Cerebellar nuclear complex (tissue), 1 donor: ENCODE data around the gene FAM217B.

Experiments used
- DNase-seq, 2 experiments: peaks; one replicate each; lab custom pipeline; 2025; lab: John Stamatoyannopoulos, UW

FAM217B gene

GRCh38 chr20:59977086-59977485 is 36.9 kb downstream of the FAM217B start:
- no peak for DNase-seq

GRCh38 chr20:59983076-59983475 is 42.9 kb downstream of the FAM217B start:
- no peak for DNase-seq

DNA sequence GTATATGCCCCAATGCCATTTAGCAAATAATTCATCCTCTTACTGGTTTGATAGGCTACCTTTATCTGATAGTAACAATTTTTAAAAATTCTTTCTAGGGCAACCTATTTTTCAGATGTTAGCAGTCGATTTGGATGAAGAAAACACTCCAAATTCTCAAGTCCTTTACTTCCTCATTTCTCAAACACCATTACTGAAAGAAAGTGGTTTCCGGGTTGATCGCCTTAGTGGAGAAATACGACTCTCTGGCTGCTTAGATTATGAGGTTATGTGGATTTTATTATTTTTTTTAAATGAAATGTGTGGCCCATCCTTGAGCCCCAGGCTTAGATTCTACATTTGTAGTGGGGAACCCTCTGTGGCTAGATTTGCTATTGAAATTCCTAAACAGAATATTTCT is 44.4 kb downstream of the FAM217B start:
- no peak for DNase-seq

GRCh38 chr20:59985164-59985563 is 45.0 kb downstream of the FAM217B start:
- no peak for DNase-seq

GRCh38 chr20:59985864-59986263 is 45.7 kb downstream of the FAM217B start:
- DNase-seq, result no peak

DNA sequence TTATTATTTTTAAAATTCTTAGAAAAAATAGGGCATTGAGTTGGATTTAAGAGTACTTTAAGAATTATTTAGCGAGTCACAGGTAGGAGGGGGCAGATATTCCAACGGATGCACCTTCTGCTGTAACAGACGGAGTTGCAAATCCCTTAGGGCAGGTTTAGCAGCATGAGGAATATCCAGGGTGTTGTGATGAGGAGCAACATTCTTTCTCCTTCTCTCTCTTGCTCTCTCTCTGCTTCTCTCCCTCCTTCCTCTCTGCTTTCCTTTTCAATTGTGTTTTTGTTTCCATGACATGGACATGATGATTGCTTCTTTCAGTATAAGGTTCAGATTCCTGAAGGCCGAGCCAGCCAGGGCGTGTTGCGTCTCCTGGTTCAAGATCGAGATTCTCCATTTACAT is 46.9 kb downstream of the FAM217B start:
- DNase-seq, result no peak

DNA sequence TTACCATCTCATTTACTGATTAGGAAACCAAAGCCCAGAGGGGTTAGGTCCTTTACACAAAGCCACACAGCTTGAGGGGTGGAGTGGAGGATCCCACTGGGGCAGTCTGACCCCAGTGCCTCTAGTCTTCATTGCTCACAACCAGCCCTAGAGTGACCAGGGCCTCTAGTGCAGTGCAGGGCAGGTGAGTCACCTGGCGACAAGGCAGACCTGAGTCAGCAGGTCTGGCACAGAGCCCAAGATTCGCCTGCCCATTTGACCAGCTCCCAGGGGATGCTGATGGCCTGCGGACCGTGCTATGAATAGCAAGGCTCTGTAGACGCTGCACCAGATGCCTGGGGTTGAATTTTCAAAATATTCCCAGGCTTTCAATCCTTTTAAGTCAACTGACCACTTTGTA is 48.0 kb downstream of the FAM217B start:
- DNase-seq, result no peak

DNA sequence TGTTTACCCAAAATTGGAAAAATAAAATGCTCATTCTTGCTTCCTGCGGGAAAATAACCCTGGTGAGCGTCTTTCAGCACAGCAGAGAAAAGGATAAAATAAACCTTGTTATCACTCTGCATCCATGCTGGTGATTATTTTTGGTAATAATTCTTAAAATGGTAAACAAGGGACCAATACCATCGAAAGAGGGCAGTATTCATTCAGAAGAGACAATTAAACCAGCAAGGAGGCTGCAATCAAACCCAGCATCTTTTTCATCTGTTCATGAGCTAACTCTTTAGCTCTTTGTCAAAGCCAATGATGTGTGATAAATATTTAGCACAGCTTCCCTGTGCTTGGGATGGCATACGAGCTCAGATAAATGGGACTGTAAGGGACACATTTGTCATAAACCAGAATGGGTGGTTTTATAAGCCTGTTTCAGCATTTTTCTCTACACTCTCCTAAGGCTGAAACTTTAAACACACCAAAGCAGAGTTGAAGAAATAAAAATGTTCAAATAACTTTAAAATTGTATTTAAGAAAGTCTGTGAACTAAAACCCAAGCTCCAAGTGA is 52.4 kb downstream of the FAM217B start:
- DNase-seq, result no peak

DNA sequence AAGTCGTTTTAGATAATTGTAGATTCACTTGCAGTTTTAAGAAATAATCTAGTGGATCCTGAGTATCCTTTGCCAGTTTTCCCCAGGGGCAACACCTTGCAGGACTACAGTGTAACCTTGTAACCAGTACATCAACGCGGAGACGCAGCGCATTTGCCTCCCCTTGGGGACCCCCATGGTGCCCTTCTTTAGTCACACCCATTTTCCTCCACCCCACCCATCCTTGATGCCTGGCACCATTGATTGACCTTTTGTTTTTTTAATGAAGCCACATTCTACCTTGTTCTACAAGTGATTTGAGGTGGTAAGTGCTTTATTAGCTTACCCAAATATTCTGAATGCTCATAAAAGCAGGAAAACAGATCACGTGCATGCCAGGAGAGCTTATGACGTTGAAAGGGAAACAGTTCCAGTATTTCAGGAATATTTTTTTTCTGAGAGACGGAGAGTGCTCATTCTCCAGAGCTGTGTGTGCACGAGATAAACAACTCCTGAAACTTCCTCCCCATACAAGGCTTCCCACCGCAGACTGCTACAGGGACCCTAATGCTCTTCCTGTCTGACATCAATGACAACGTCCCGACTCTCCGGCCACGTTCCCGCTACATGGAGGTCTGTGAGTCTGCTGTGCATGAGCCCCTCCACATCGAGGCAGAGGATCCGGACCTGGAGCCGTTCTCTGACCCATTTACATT is 53.7 kb downstream of the FAM217B start:
- no peak for DNase-seq

GRCh38 chr20:59994697-59995122 is 54.5 kb downstream of the FAM217B start:
- DNase-seq, result no peak

- no peak for DNase-seq
These were observed 55.9 kb downstream of the FAM217B start for GRCh38 chr20:59996108-59996507.

- no peak for DNase-seq
These were observed 57.7 kb downstream of the FAM217B start for GRCh38 chr20:59997896-59998295.
